NCI-H2196 (cell line): ENCODE measurements around the gene UBAP1L.
"Not testable (repeated sequence)": the region's sequence is repeated elsewhere in the genome, so short reads cannot be mapped to it uniquely, and the experiment has no call there.

Experiments
- DNase-seq: peaks from one replicate; lab custom pipeline; 2025; ENCODE audit not compliant: unreplicated experiment; lab: John Stamatoyannopoulos, UW

Gene UBAP1L

DNA sequence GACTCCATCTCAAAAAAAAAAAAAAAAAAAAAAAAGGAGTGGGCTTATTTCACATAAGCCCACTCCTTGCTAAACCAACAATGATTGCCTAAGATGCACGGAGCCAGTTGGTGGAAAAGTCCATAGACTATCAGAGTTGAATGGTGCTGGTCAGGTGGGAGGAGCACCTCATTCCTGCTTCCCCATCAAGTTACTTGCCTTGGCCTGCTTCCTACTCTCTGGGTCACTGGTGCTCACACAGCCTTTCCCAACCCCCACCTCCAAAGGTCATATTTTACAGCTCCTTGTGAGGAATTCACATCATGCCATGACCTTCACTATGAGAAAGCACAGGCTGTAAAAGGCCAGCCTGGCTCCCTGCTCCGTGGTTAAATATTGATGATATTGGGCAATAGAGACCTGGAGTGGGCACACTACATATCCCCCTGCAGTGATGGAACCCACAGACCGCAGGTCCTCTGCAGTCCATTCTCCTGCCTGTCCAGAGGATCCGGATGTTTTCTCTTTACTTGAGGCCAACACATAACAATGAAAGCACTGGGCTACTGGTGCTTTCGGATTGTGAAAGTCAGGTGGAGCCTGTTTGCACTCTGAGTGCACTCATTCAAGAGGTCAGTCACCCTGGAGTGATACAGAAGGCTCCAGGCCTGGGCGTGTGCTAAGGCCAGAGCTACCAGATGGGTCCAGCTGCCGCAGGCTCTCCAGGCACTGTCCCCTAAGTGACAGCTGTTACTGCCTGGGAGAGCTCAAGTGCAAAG is 70.1 kb downstream of the UBAP1L start, which contains the start of gene SLC51B:
Gene SLC51B, plus strand, starts transcription at position 664 of the 758 bp plus-strand sequence. CDS start 4,618 bp downstream, outside the sequence.
- peak; percentile 53 for DNase-seq

- not testable (repeated sequence) for DNase-seq
Observed at GRCh38 chr15:65044218-65044617, 70.8 kb downstream of the UBAP1L start.

- no peak for DNase-seq
Observed at GRCh38 chr15:65042776-65043327, 72.1 kb downstream of the UBAP1L start.
